ENCODE results near the gene TM4SF18. TPM values are rescaled to one million over a fixed set of nuclear protein-coding genes. Genes with fewer than 3 reads are reported as not detected.

TM4SF18 gene
- total RNA-seq, 1 donor from 2014 or later: not detected

DNA sequence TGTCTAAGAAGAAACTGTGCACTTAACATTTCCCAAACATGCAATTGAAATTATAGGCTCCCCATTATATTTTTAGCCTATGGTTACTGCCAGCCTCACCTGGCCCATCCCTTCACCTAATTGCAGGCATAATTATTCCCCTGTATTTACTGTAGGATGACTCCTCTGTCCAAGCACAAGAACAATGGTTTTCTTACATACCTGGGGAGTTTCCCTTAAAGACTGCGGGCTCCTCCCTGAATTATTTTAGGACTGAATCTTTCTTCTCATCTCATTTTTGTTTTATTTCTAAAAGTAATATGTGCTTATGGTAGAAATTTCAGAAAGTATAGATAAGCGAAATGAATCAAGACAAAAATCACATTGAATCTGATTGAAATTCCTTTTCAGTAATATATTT lies 32.6 kb upstream of the TM4SF18 start:
- Mint-ChIP-seq H3K9me3 (no peaks in the 10 kb centered on the region), H3K27me3 (ENCODE audit: insufficient read depth, low read depth) (peaks cover 4% of the 10 kb centered on the region), H3K4me3 (no peak overlapping the region), H3K36me3 (no peaks in the 10 kb centered on the region), H3K27ac (no peak overlapping the region), H3K4me1 (peaks cover 14% of the 10 kb centered on the region)
- peaks cover 25% of the 10 kb centered on the region for H3F3A ChIP-seq (ENCODE audit: low read depth)
- H3K79me2 ChIP-seq (ENCODE audit: low read depth): no peaks in the 10 kb centered on the region
- no peak for DNase-seq (ENCODE audit: low spot score)
- no peak overlapping the region for H3K4me3 ChIP-seq
- no peaks in the 10 kb centered on the region for H3K9me3 ChIP-seq (ENCODE audit: low read depth)
- no peak for TF ChIP-seq EZH2phosphoT487 (IDR thresholded peaks at IDR 0.05)
- TF ChIP-seq EZH2 (IDR thresholded peaks at IDR 0.05): no peak
- TF ChIP-seq, protein P1, sequence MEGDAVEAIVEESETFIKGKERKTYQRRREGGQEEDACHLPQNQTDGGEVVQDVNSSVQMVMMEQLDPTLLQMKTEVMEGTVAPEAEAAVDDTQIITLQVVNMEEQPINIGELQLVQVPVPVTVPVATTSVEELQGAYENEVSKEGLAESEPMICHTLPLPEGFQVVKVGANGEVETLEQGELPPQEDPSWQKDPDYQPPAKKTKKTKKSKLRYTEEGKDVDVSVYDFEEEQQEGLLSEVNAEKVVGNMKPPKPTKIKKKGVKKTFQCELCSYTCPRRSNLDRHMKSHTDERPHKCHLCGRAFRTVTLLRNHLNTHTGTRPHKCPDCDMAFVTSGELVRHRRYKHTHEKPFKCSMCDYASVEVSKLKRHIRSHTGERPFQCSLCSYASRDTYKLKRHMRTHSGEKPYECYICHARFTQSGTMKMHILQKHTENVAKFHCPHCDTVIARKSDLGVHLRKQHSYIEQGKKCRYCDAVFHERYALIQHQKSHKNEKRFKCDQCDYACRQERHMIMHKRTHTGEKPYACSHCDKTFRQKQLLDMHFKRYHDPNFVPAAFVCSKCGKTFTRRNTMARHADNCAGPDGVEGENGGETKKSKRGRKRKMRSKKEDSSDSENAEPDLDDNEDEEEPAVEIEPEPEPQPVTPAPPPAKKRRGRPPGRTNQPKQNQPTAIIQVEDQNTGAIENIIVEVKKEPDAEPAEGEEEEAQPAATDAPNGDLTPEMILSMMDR (IDR thresholded peaks at IDR 0.05): no peak
- H3K4me2 ChIP-seq: no peak overlapping the region
- no peaks in the 10 kb centered on the region for H3K27me3 ChIP-seq
- no peak overlapping the region for H3K9ac ChIP-seq
- H4K20me1 ChIP-seq (ENCODE audit: low read depth): no peaks in the 10 kb centered on the region
- H3K4me1 ChIP-seq: peaks cover 25% of the 10 kb centered on the region
- H2AFZ ChIP-seq (replicated peaks): no peak overlapping the region
- no peaks in the 10 kb centered on the region for H3K36me3 ChIP-seq
- H3K27ac ChIP-seq: no peak overlapping the region

GRCh38 chr3:149364624-149365023 lies 31.2 kb upstream of the TM4SF18 start:
- no peak for DNase-seq (ENCODE audit: low spot score)
- H3K36me3 ChIP-seq: no peaks in the 10 kb centered on the region
- no peaks in the 10 kb centered on the region for H3K9me3 ChIP-seq (ENCODE audit: low read depth)
- H3F3A ChIP-seq (ENCODE audit: low read depth): peaks cover 11% of the 10 kb centered on the region
- Mint-ChIP-seq H3K9me3 (no peaks in the 10 kb centered on the region), H3K4me3 (no peak overlapping the region), H3K36me3 (no peaks in the 10 kb centered on the region), H3K27ac (no peak overlapping the region), H3K4me1 (peaks cover 3% of the 10 kb centered on the region), H3K27me3 (ENCODE audit: insufficient read depth, low read depth) (peaks cover 4% of the 10 kb centered on the region)
- no peak overlapping the region for H3K27ac ChIP-seq
- peaks cover 12% of the 10 kb centered on the region for H3K4me1 ChIP-seq
- TF ChIP-seq, protein P1 (IDR thresholded peaks at IDR 0.05): no peak
- TF ChIP-seq EZH2phosphoT487 (IDR thresholded peaks at IDR 0.05) (no peak), EZH2 (IDR thresholded peaks at IDR 0.05) (no peak)
- H3K4me3 ChIP-seq: no peak overlapping the region
- no peaks in the 10 kb centered on the region for H4K20me1 ChIP-seq (ENCODE audit: low read depth)
- no peak overlapping the region for H2AFZ ChIP-seq (replicated peaks)
- H3K9ac ChIP-seq: no peak overlapping the region
- H3K79me2 ChIP-seq (ENCODE audit: low read depth): no peaks in the 10 kb centered on the region
- no peaks in the 10 kb centered on the region for H3K27me3 ChIP-seq
- H3K4me2 ChIP-seq: no peak overlapping the region

- no peaks in the 10 kb centered on the region for H3K36me3 Mint-ChIP-seq
- H3K4me3 Mint-ChIP-seq: no peak overlapping the region
- no peaks in the 10 kb centered on the region for H3K4me1 Mint-ChIP-seq
- Histone ChIP-seq H4K20me1 (ENCODE audit: low read depth) (no peaks in the 10 kb centered on the region), H3K27me3 (no peaks in the 10 kb centered on the region), H3K4me2 (no peak overlapping the region), H3K9ac (no peak overlapping the region), H3F3A (ENCODE audit: low read depth) (no peaks in the 10 kb centered on the region), H3K79me2 (ENCODE audit: low read depth) (no peaks in the 10 kb centered on the region), H3K36me3 (no peaks in the 10 kb centered on the region), H2AFZ (replicated peaks) (no peak overlapping the region), H3K27ac (no peak overlapping the region), H3K4me1 (no peaks in the 10 kb centered on the region), H3K4me3 (no peak overlapping the region), H3K9me3 (ENCODE audit: low read depth) (no peaks in the 10 kb centered on the region)
- DNase-seq (ENCODE audit: low spot score): no peak
- H3K9me3 Mint-ChIP-seq: no peaks in the 10 kb centered on the region
- peaks cover 4% of the 10 kb centered on the region for H3K27me3 Mint-ChIP-seq (ENCODE audit: insufficient read depth, low read depth)
- TF ChIP-seq, protein P1 (IDR thresholded peaks at IDR 0.05): no peak
- TF ChIP-seq EZH2phosphoT487 (IDR thresholded peaks at IDR 0.05) (no peak), EZH2 (IDR thresholded peaks at IDR 0.05) (no peak)
- no peak overlapping the region for H3K27ac Mint-ChIP-seq
Measured at GRCh38 chr3:149363053-149363452, 29.6 kb upstream of the TM4SF18 start.

All from neural progenitor cell (in vitro differentiated cells).